Measurements from ENCODE around the gene SUSD6. TPM values are rescaled to one million over a fixed set of nuclear protein-coding genes. Genes with fewer than 3 reads are reported as not detected.

The SUSD6 gene
- total and polyA plus RNA-seq, 9 of the 15 experiments (the other 6 are each of a cell fraction or from before 2014, with no cell fraction given), result 2.9 to 20.7 (median 5.6) TPM

DNA sequence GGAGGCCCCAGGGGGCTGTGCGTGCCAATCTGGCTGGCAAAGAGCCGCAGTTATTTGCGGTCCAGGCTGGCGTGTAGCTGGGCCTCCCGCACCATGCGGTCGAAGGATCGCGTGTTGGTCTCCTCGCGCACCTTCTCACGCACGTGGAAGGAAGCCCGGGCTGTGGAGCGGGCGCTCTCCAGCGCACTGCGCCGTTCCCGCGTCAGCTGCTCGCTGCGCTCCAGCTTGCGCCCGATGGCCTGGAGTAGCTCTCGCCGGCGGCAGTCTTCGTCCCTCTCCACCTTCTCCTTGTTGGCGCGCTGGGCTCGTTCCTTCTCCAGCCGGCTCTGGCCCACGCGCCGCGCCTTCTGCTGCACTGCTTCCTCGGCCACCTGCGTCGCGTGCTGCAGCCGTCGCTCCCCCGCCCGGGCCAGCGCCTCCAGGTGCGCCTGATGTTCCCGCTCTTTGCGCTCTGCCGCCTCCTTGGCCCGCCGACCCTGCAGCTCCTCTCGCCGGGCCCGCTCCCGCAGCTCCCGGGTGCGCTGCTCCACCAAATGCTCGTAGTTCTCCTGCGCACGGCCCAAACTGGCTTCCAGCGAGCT is 39.9 kb upstream of the SUSD6 start (continued):
- TF ChIP-seq ZBTB40 (IDR thresholded peaks at IDR 0.05) (no peak), ZBTB40 (CRISPR knock-in tag; IDR thresholded peaks at IDR 0.05) (no peak), SRSF3 (IDR thresholded peaks at IDR 0.05; ENCODE audit: insufficient read depth, low read length) (no peak), ZNF57 (CRISPR knock-in tag; IDR thresholded peaks at IDR 0.05) (no peak), MNT (conservative IDR thresholded peaks at IDR 0.05) (no peak), PTRF (tag; IDR thresholded peaks at IDR 0.05) (no peak), SP2 (IDR thresholded peaks at IDR 0.05; ENCODE audit: extremely low read depth, low read depth, low read length, poor library complexity, severe bottlenecking) (no peak), HOMEZ (CRISPR knock-in tag; IDR thresholded peaks at IDR 0.05) (no peak), XRCC3 (IDR thresholded peaks at IDR 0.05) (no peak)
- TF ChIP-seq, protein P1, sequence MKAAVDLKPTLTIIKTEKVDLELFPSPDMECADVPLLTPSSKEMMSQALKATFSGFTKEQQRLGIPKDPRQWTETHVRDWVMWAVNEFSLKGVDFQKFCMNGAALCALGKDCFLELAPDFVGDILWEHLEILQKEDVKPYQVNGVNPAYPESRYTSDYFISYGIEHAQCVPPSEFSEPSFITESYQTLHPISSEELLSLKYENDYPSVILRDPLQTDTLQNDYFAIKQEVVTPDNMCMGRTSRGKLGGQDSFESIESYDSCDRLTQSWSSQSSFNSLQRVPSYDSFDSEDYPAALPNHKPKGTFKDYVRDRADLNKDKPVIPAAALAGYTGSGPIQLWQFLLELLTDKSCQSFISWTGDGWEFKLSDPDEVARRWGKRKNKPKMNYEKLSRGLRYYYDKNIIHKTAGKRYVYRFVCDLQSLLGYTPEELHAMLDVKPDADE (conservative IDR thresholded peaks at IDR 0.05; ENCODE audit: control insufficient read depth, low read depth, low read length), result no peak
